NCI-H1417 treated with DMSO at 0.1 percent for 48 hours (cell line): ENCODE measurements around the gene SH2D1B.

Experiments
- DNase-seq: peaks from one replicate; lab custom pipeline; 2025; lab: John Stamatoyannopoulos, UW

Gene SH2D1B

DNA sequence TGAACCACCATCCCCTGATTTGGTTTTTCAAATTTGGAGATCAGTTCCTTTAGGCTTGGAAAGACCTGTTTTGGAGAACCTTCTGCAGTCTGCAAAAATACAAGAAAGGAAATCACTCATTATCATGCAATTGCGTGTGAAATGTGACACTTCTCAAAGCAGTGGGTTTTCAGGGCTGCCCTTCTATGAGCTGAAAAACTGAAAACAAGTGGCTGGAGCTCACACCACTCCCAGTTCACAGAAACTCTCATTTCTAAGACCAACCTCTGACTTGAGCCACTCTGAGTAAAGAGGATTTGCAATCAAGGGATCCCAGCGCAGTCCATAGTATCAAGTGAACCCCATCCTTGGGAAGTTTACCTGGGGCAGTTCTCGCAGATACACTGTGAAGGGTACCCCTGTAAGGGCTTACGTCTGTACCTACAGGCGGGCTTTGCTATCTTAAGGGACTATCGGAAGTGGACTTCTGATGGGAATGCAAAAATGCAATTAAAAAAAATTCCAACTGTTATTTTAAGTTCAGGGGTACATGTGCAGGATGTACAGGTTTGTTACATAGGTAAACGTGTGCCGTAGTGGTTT lies 12.8 kb downstream of the SH2D1B start:
- DNase-seq, result no peak

DNA sequence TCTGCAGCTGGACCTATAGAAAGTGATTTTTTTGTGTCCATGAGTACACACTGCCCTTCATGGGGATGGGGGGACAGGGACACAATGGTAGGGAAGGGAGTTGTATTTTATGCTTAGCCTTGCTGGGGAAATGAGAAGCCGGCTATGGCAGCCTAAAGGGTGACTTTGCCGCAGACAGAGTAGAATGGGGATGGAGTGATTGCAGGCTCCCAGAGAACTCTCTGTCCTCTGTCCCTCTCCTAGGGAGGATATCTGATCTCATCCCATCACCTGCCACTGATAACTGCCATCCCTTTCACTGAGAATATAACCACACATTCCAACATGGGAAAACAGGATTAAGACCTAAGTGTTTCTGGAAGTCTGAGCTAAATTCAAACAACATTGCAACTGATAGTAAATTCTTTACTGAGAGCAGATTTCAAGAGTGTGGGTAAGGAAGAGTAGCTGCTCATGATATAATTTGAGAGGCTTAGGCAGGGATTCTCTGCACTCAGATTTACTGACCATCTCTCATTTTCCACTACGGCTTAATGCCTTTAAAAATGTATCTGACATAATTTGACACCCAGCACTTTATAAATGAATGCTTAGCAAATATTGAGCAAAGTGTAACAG lies 13.9 kb downstream of the SH2D1B start:
- DNase-seq, result no peak

DNA sequence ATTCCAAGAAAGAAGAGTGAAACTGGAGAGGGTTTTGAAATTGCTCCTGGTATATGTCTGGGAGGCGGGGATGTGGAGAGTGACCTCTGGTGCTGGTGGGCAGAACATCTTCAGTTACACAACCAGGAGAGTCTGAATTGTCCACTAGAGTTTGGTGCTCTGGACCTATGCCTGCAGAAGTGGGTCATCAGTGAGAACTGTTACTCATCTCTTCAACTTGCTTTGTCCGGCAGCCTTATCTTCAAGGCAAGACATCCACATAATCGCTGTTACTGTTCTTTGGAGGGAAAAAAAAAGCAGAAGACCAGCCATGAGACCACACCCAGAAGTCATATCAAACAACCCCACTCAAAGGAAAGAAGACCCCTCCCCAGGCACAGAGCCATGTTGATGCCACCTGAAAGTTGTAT lies 14.9 kb downstream of the SH2D1B start:
- DNase-seq, result no peak

DNA sequence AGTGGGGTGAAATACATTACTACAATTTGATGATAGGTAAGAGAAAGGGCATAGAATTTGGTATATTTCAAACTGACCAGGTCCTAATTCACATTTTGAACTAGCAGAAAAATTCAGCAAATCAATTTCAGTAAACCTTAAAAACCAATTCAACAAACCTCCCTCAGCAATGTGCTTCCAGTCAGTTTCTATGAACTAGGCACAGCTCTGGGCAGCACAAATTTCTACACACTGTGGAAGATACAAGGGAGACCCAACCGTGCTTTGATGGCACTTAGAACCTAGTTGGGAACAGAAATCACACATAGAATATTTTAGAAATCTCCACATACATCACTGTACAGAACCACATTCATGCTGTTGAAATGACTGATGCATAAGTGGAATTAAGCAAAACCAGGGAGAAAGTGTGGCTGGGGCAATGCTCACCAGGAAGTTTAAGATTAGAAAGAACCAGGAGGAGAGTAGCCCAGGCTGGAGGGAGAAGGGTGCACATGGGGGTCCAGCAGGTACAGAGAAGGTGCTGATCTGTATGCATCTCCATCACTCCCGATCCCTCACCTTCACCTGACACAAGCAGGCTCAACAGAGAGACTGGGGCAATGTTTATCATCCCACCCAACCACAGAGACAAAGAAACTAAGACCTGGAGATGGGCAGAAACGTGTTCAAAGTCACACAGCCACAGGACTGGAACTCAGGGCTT lies 15.6 kb downstream of the SH2D1B start:
- no peak for DNase-seq

DNA sequence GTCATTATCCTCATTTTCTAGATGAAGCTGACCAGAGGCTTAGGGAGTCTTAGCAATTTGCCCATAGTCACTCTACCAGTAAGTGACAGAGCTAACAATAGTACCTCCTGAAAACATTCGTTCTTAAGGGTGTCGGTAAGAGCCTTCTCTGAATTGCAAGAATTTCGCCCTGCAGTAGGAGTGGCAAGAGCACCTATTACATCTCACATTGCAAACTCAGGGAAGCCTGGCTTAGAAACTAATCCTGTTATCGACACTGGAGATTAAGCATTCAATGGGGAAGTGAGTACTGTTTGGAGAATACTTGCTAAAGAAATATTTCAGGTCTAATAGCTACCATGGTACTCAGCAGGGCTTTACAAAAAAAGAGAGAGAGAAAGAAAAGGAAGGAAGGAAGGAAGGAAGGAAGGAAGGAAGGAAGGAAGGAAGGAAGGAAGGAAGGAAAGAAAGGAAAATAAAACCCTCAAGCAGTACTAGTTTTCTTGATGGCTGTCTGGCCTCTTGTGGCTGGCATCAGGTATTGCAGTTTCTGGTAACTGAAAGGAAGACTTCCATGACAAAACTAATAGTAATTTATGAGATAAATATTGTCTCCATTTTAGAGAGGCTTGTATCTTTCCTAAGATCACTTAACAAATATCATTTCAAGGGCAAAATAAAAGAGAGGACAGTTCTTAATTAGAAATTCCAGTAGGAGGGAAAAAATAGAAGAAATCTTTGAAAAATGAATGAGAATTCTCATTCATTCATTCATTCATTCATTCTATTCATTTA lies 20.0 kb downstream of the SH2D1B start:
- DNase-seq, result no peak

DNA sequence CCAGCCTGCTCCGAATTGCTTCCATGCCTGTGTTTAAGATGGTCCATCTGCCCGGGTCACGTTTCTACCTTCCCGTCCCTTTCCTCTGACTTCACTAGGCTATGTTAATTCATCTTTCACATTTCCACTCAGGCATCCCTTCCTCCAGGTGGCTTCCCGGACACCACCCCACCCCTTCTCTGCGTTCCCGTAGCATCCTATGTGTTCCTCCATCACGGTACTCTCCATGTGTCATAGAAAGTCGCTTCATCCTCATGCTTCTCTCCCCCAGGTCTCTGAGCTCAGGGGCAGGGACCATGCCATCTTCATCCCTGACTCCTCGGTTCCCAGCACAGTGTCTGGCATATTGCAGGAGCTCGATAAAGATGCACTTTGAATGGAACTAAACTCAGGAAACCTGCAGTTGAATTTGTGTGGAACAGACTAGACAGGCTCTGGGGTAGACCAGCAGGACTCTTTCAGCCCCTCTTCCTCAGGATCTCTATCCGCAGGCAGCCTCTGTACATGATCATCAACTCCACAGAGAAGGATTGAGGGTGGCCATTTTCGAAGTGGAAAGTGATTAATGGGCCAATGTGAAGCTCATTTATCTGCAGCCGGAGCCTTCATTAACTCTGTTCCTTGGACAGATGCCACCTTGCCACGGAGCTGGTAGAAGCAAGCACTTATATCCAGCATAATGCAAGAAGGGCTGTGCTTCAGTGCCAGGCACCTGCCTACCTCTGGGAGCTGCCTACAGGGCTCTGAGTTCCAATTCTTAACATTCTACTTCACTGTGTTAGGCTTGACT lies 21.3 kb downstream of the SH2D1B start:
- no peak for DNase-seq

DNA sequence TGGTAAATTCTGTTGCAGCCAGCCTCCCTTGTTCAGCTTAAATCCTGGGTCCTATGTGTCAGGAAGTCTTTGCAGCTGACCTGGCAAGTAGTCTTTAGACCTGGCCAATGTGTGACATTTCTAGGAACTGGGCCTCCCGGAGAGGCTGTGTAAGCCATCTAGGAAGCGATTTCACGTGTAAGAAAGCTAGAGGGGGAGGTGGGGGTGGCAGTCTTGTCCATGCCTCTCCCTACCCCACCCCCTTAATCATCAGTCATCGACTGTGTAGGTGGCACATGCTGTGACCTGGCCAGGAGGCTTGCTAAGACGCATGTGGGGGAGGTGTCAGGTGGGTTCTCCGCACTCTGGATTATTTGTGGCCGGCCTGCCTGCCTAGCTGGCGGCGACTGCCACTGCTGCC lies 22.0 kb downstream of the SH2D1B start:
- no peak for DNase-seq

DNA sequence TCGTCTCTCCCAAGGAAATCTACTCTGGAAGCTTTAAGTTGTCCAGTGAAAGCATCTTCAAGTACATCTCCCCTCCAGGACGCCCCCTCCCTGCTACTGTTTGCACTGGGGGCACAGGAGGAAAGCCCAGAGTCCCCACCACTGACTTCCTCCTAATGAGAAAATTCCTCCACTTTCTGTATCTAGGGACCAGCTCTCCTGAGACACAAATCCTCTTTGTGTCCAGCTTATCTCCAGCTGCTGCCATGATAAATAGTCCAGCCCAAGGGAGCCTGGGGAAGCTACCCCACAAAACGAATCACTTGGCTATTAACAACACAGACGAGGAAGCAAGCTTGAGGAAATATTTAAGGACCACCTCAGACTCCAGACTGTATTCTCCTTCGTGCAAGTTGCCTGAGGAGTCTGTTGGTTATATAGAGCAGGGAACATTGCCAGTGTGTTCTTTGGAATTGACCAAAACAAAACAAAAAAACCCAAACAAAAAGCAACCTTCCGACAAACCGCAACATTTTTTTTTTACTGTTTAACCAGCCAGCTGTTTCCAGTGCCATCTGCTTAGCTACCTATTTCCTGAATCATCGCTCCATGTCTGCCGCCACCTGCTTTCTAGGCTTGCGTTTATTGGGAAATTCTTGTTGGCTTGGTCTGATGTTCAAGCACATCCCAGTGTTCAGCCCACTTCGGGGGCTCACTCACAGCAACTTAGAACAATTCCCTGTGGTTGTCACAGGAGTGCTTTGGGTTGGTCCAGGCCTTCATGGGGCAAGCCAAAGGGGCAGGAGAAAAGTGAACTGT lies 22.7 kb downstream of the SH2D1B start:
- DNase-seq, result no peak

DNA sequence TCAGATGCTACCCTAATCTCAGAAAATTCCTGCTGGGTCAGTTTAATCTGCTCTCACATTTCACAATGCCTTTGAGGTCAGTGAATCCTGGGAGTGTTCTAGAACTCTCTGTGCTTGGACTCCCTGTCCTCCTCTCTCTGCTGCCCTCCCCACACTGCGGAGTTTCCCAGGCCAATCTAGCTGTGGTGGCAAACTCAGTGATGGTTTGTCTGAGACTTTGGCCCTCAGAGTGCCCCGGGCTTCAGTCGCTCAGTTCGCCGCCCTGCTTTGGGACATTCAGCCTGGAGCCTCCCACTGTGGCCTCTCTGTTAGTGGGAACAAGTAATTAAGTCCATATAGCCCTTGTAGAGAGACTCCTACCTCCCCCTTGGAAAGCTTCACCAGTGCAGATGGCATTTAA lies 23.3 kb downstream of the SH2D1B start:
- no peak for DNase-seq

DNA sequence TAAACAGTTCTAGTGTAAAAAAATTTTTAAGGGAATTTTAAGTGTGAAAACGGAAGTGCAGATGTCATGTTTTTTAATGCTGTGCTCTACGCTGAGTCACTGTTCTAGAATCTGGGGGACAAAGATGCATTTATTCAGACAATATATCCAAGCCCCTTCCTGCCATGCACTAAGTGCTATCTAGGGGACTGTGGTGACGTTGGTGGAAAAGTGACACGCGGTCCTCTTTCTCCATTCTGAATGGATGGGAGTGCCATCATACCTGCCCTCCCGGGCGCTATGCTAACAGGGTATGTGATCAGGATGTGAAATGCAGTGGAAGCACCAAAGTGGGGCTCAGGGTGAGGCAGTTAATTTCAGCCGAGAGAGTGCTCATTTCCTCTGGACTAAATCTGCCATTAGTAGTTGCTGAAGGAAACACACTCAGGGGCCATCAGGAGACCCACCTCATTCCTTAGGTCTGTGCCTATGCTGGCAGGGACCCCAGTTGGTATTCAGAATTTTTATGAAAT lies 23.8 kb downstream of the SH2D1B start:
- no peak for DNase-seq

DNA sequence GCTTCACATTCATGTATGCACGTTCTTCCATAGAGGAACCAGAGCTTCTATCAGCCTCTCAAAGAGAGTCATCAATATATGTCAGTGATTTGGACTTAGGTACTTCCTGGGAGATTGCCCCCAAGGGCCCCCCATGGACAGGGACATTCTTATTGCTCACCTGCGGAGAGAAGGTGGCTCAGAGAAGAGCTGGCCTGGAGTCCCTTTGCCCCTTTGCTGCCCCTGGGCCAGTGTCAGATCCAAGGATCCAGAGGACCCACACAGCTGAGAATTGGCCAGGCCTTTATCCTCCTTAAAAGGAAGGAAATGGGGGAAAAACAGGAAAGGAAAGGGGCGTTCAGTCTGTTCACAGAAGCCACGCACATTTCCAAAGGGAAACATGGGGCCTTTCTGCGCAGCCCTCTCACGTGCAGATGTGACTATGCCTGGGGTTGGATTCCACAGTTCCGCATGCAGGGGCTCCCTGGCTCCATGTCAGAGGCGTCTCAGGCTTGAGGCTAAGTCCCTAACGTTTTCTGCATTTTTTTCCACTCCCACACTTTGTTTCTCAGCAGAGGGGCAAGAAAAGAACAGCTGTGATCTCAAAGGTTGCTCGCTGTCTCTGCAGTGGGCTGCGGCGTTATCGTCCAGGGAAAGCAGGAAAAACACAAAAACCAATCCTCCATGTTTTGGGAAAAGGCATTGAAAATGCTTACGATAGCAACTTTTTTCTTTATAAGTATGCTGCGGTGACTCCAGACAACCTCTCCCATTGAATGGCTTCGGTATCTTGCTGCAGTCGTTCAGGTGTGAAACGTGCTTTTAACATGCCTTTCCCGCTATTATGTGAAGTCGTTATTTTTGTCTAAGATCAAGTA lies 24.5 kb downstream of the SH2D1B start:
- no peak for DNase-seq

DNA sequence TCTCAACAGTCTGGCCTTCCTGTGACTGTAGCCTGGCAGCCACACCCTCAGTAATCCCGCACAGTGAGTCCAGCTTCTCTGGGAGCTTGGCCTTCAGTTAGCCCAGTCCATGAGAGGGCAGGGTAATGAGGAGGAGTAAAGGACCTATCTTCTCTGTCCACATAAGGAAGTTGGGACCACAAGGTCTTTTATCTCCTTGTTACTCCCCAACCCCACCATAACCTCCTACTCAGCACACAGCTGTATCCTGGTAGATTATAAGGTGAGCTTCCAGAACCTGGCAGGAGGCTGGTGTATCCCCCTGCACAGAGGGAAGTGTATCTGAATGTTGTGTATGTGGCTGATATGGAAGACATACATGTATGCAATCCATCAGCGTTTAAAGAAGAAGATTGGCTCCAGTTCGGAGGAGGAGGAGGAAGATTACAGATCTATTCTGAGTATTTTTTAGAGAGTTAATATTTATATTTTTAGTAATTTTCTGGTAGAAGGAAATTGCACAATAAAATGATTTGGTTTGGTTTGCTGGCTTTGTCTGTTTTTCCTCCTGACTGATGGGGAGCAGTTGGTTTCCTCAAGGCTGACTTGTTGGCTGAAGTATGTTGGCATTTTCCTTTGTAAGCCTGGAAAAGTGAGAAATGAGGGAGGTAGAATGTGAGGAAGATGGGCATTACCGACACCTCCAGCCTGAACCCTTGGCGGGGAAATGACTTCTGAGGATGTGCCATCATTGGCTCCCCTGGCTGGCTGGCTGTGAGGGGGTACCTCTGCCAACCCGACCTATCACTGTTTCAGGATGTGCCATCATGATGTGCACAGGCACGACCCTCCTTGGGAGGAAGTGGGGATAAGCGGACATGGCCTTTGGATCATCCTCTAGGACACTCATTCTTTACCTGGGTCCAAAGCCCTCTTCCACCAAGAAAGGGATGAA lies 25.4 kb downstream of the SH2D1B start:
- no peak for DNase-seq

DNA sequence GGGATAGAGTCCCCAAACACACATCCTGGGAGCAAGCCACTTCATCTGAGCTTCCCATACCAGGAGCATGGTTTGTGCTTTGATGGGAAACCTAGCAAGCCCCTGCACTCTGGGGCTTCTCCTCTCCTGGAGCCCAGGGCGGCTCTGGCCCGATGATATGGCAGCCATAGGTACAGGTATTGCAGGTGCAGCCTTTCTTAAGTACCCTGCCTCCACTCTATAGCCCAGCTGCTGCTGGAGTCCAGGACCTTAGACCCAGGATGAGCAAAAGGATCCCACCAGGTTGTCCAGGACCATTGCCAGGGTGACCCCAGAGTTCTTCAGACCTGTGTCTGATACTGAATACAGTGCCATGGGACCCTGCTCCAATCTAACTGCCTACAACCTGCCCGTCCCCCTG lies 26.2 kb downstream of the SH2D1B start:
- DNase-seq, result no peak

DNA sequence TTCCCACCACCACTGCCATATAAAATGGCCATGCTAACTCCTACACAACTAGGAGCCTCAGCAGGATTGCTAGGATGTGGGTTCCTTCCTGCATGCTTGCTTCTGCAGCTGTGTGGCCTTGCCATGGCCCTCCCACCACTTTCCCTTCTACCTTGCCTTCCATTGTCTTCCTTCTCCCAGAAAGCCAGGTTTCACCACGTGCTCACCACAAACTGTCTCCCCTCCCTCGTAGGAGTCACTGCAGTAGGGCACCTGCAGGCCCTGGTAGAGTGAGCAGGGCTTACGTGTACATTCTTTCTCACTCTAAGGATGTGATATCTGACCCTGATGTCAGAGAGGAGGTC lies 26.7 kb downstream of the SH2D1B start:
- no peak for DNase-seq

DNA sequence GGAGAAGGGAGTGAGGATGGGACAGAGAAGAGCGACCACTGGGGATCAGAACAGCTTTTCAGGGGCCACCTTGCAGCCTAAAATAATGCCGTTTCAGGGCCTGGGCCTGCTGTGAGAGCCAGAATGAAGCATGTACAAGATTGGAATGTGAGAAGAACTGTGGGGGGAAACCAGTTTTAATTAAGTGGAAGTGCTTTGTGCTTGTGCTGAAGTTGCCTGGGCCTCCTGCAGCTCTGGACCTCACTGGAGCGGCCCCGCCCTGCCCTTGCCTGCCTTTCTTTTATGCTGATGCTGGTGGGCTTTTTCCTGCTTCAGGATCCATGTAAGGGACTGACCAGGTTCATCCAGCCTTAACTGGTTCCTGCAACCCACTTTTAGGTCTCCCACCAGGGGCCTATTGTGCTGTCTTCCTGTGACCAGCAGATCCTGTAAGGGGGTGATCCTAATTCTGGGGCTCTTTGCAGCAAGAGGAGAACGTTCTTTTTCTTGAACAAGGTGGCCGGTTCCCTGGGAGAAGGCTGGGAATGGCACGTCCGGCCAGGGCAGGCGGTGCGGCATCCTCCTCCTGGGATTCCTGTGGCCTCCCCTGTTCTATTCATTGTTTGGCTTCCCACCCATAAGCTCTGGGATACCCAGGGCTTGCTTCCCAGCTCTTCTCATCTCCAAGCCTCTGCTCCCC lies 27.2 kb downstream of the SH2D1B start:
- DNase-seq, result no peak

DNA sequence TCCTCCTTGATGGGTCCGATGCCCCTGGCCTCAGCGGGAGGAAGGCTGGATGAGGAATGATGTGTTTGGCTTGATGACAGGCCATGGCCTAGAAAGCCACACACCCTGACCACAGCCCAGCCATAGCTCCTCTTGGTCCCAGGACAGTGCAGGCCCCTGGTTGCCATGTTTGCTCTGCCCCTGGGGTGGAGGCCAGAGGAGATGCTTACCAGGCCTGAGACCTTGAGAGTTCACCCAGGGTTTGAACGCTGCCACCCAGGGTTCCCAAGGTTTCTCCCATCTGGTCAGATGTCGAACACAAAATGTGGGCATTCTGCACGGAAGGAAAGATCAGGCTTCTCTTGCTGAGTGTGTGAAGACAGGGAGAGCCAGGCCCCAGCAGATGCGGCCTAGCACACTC lies 27.8 kb downstream of the SH2D1B start:
- no peak for DNase-seq

DNA sequence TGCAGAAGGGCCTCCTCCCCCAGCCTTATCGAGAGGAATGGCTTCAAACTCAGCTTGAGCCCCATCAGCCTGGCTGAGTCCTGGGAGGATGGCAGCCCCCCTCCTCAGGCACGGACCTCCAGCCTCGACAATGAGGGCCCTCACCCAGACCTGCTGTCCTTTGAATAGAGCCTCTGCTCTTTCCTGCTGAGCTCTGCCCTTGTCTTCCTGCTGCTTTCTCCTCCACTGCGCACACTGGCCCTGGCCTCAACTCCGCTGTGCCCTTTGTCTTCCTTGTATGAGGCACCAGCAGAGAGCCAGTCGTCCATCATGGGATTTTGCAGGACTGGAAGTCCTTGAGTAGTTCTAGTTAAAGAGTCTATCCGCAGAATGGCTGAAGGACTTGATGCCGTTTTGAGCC lies 28.4 kb downstream of the SH2D1B start:
- no peak for DNase-seq

DNA sequence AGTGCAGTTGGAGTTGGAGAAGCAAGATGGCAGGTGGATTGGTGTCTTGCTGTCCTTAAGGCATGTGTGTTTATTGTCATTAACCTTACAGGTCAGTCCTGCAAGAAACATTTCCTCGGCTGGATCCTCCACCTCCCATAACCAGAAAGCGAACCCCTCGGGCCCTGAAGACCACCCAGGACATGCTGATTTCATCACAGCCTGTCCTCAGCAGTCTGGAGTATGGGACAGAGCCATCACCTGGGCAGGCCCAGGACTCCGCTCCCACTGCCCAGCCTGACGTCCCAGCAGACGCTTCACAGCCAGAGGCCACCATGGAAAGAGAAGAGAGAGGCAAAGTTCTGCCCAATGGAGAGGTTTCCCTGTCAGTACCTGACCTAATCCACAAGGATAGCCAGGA lies 28.8 kb downstream of the SH2D1B start:
- DNase-seq, result no peak
